Breast epithelium (tissue), 3 donors: ENCODE results near the gene NOMO2.
"Not testable (repeated sequence)": the region's sequence is repeated elsewhere in the genome, so short reads cannot be mapped to it uniquely, and the experiment has no call there.

Experiments
- CTCF ChIP-seq, 3 donors: fragments of 450-650 bp; IDR thresholded peaks; one replicate each; pipeline ENCODE4 v1.5.1; 2016 to 2017; ENCODE audit warnings: antibody characterized with exemption in 3 of 3, mild to moderate bottlenecking in 3 of 3, moderate library complexity in 3 of 3
- POLR2A ChIP-seq: fragments of 450-650 bp; IDR thresholded peaks from one replicate; pipeline ENCODE4 v1.6.1; 2016; ENCODE audit warnings: antibody characterized with exemption, mild to moderate bottlenecking, moderate library complexity
- POLR2AphosphoS5 ChIP-seq, 3 donors: sonication (generic); formaldehyde crosslinking; IDR thresholded peaks; one replicate each; pipeline ENCODE4 v1.6.1; 2017; ENCODE audit warnings: antibody characterized with exemption in 3 of 3

DNA sequence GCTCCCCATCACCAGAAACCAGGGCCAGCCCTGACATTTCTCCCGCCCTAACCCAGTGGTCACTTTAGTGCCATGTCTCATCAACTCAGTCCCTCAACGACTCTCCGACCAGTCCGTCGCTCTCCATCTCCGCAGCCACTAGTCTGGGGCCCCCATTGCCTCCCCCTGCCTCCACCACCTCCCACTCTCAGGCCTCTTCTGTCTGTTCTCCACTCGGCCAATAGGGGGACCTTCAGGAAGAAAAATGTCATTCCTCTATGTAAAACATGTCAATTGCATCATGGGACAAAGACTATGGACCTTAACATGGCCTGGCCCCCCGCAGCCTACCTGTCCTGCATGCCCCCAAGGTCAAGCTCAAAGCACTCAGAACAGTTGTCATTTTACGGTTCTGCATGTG, 39.3 kb downstream of the NOMO2 start:
- not testable (repeated sequence) for TF ChIP-seq CTCF (IDR thresholded peaks at IDR 0.05); POLR2AphosphoS5 (IDR thresholded peaks at IDR 0.05); POLR2A
